GM21825 (cell line): ENCODE results near the gene FAR2.
"Not testable (repeated sequence)": the region's sequence is repeated elsewhere in the genome, so short reads cannot be mapped to it uniquely, and the experiment has no call there.

Experiments
- ATAC-seq: cut with Tn5 transposase; IDR thresholded peaks from one replicate; pipeline ENCODE4 v1.9.1; 2021; ENCODE audit warnings: mild to moderate bottlenecking, moderate library complexity; ENCODE audit not compliant: unreplicated experiment

FAR2 gene

DNA sequence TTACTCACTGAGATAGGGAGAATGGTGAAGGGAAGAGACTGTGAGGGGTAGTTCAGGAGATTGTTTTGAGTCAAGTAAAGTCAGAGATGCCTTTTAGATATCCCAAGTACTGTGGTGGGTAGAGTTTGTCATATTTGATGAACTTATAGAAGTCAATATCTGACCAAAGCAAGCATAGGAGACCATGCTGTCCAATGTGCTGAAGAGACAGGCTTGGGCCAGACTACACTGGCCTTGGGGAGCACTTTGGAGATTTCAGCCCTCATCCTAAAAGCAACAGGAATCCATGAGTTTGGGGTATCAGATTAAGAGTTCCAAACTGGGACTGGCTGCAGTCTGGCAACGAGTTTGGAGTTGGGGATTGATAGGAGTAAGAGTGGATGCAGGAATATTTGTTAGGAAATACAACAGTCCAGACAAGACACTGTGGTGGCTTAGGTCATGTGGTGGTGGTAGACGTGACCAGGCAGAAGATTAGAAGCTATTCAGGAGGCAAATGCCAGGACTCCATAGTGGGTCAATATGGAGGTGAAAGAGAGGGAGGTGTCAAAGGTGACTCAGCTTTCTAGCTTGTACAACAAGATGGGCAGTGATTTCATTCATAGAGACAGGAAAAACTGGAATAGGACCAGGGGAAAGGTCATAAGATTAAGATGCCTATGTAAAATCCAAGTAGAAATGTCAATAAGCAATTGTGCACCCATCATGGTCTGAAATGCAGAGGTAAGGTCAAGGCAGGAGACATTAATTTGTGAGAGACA, 81.9 kb downstream of the FAR2 start:
- no peak for ATAC-seq

DNA sequence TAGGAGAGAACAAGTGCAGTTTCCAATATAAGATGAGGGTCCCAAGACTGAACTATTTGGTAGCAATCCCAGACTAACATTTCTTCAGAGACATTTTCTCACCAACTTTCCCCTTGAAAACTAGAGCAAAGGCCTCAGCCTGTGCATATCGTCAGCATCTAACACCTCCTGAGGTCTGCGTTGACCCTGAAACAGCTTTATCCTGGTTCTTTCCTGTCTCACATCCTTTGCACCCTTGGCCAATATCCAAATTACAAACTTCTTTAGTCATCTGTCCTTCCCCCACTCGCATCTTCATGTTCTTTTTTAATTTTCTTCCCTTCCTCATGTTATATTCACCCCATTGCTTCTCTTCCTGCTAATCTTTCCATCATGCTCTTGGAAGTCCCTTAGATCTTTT, 83.0 kb downstream of the FAR2 start:
- ATAC-seq, result no peak

DNA sequence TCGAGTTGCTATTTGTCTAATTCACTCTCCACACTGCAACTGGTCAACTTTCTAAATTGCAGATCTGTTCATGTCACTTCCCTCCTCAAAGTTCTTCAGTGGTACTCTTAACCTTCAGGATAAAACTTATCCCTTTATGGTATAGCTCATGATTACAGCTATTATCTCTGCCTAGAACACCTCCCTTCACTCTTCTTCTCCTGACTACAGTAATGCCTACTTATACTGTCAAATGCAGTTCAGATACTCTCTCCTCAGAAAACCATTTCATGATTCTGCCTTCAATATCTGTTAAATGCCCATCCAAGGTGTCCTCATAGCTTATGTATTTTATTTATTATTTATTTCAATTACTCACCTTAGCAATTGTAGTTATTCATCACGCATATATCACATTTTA, 85.5 kb downstream of the FAR2 start:
- ATAC-seq, result no peak

DNA sequence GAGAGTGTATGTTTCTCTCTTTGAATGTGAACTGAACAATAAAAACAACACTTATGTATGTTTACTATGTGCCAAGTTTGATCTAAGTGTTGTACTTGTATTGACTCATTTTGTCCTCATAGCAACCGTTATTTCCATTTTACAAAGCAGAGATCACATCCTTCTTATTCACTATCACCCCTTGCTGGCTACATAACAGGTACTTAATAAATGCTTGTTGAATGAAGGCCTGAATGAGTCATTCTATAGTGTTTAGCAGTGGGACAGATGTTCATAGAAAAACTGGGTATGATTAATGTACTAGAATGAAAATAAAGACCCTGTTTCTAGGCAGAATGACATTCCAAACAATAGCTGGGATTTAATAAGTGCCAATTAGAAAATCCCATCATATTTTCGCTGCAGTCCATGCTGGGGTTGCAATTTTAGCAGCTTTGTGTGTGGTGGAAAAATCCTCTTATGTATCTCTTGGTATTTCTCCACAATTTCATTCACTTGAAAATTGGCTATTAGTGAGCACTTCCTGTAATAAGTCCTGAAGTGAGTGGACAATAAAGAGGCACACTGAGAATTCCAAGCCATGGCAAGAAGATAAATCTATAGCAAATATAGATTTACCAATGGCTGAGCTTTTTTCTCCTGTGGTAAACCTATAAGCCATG, 86.0 kb downstream of the FAR2 start:
- no peak for ATAC-seq

DNA sequence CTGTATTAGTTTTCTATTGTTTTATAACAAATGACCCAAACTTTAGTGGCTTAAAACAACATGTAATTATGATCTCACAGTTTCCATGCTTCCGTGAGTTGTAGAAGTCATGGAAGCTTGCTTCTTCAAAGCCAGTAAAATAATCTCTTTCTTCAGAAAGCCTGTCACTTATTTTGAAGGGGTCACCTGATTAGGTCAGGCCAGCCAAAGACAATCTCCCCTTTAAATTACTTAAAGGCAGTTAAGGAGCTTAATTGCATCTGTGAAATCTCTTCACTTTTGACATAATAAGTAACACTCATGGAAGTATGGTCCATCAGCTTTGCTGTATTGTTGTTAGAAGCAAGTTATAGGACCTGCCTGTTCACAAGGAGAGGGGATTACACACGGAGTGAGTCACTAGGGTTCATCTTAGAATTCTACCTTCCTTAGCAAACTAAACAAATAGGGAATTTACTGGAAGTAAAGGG, 89.8 kb downstream of the FAR2 start:
- ATAC-seq, result no peak

DNA sequence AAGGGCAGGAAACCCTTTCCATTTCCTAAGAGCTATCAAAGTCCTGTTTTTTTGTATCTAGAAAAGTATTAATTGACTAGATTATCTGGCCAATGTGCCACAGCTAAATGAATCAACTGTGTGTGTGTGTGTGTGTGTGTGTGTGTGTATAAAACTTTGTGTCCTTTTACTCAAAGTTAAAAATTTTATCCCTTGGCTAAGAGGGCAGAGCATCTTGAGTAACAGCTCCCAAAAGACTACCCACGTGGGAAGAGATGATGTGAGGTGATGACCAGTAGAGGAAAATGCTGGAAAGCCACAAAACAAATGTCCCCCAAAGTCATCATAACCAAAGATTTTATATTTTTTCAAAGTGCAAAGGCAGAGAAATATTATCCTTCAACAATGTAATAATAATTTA, 90.3 kb downstream of the FAR2 start:
- ATAC-seq, result no peak

DNA sequence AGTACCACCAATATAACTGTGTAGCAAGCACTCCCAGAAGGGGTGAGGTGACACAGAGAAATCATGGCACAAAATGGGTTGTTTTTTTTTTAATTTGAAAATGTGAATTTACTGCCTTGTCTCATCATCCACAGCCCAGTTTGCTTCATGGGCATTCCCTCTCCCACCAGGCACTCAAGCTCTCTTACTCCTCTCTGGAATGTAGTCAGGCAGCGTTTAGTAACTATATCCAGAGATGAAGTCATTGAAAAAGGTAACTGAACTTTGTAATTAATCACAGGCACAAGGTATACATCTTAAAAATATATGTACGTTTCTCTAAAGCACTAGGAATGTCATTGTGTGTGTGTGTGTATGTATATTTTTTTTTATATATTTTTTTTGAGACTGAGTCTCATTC, 91.4 kb downstream of the FAR2 start:
- ATAC-seq, result no peak

DNA sequence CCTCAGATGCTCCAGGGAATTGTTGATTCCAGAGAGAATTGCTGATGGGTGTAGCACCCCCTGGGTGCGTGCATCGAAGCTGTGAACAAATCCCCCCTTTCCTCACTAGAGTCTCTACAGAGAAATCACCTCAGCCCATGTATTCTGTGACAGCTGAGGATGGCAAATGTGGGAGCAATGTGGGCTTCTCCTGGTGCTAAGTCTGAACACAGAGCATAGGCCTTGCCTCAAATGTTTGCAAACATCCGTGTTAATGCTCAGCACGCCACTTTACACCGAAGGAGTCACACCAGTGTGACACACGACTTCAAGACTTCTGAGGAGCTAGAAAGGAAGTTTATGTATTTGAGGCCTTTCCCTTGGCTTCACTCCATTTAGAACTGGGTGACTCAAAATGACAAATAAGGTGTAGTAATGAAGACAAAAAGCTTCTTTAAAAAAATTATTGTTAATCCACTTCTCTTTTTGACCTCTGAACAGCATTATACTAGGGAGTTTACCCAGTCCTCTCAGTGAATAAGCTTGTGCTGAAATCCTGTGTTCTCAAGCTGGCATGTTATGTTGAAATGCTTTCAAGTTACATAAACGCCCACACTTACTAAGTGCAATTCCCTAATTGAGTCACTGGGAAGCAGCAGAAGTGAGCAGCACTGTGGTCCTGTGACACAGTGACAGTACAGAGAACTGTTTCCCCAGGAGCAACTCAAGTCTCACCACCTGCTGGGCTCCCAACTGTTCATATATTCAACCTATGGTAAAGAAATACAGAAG, 92.9 kb downstream of the FAR2 start:
- ATAC-seq, result peak; percentile 89

DNA sequence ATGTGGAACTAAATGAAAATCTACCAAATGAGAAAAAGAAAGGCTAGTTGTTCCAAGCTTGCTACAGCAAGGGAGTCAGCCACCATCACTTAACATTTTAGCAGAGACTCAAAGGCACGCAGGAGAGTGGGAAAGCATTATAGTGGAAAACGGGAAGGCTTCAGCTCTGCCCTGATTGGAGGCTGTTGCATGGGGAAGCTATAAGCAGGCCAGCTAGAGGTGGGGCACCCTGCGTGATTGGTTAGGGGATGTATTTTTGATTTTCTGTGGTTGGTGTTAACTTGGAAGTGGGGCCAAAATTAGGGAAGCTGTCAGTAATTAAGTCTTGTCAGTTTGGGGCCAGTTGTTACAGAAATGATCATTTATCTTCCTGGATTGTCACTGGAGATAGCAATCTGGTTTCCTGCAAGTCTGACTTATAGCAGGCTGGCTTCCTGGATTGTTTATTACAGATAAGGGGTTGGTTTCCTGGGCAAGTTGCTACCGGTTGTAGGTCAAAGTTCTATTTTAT, 93.9 kb downstream of the FAR2 start:
- ATAC-seq, result no peak

DNA sequence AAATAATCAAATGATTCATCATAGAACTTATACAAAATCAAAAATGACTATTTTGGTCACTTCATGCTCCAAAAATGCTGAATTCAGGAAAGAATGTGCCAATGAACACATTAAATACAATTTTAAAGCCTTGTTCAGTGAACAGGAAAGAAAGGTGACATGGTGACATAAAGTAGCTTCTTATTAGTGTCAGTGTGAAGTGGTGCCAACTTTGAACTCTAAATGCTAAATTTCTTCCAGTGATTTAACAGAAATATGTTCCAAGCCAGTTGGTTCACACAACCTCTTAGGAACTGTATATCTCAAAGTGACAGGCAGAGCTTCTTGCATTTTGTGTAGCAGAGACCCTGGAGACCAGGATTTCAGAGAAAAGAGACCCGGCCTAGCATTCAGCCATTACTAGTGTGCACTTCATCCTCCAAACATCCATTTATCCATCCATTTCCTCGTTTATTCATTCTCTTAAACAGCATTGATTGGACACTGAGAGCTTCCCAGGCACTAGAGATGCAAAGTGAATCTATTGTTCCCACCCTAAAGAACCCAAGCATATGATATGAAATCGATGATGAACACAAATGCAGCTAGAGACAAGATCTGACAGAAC, 95.2 kb downstream of the FAR2 start:
- no peak for ATAC-seq

DNA sequence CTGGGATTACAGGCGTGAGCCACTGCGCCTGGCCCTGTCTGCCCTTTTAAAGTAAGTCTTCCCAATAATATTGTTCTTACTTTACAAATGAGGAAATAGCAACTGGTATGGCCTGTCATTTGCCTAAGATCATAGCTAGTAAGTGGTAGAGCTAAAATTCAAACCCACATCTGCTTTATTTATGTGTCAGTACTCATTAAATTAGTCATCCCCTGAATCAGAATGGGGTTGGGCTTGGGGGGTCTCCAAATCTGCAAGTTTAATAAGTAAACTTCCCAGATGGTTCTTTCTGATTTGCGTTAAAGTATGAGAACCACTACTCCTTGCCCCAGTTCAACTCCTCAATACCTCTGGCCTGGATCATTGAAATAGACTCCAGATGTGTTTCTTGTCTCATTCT, 96.2 kb downstream of the FAR2 start:
- ATAC-seq, result no peak

DNA sequence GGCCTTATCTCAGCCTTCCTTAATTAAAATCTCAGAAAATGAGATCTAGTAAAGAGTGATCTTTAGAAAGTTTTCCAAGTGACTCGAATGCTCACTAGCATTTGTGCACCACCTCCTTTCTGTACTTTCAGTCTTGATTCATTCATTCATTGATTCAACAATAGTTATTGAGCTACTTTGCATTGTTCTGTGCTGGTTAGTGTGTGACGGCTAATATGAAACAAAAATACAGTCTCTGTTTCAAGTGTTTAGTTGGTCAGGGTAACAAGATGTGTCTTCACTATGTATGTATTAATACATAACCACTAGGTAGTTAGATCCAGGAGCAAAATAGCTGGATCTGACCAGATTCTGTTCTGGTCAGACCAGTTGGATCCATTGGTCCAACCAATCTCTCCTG, 100.9 kb downstream of the FAR2 start:
- no peak for ATAC-seq

DNA sequence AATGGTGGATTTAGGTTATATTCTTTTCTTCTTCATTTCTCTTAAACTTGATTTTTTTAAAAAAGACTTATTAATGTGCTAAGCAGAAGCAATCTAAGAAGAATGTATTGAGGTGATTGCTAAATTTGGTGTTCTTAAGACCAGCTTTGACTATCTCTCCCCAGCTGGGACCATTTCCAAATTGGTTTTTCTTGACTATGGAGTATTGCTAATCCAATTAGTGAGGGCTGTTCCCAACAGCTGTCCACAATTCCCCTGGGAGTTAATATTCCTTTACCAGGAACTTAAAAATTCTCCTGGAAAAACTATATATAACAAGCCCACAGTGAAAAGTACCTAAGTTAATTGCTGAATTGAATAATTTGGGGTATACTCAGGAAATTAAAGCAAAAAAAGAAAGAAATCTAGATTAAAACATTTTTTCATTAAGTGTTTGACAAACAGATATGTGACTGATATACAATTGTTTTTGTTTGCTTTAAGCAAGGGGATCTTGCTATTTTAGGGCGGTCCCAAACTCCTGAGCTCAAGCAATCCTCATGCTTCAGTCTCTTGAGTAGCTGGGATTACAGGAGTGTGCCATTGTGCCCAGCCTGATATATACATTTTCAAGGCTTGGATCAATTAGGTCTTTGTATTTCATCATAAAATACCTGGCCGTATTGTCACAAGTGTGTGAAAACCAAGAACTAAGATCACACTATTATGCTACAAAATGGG, 105.0 kb downstream of the FAR2 start:
- ATAC-seq, result no peak

DNA sequence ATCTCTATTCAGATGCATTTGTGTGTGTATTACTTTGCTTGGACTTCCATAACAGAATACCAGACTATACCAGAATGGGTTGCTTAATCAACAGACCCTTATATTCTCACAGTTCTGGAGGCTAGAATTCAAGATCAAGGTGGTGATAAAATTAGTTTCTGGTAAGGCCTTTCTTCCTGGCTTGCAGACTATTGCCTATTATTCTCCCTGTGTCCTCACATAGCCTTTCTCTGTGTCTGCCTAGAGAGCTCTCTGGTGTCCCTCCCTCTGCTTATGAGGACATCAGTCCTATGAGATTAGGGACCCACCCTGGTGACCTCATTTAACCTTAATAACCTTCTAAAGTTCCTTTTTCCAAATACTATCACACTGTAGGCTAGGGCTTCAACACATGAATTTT, 106.0 kb downstream of the FAR2 start:
- no peak for ATAC-seq

DNA sequence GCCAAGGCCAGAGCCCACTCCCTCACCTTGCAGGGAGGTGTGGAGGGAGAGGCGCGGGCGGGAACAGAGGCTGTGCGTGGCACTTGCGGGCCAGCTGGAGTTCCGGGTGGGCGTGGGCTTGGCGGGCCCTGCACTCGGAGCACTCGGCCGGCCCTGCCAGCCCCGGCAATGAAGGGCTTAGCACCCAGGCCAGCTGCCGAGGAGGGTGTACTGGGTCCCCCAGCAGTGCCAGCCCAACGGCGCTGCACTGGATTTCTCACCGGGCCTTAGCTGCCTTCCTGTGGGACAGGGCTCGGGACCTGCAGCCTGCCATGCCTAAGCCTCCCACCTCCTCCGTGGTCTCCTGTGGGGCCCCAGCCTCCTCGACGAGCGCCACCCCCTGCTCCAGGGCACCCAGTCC, 107.5 kb downstream of the FAR2 start:
- ATAC-seq, result no peak

DNA sequence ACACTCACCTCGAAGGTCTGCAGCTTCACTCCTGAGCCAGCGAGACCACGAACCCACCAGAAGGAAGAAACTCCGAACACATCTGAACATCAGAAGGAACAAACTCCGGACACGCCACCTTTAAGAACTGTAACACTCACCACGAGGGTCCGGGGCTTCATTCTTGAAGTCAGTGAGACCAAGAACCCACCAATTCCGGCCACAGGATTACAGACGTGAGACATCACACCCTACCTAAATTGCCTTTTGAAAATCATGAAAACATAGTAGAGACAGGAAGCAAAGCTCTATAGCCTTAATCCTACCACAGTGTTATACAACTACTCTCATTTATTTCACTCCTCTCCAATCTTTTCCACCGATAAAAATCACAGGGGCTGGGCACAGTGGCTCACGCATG, 108.6 kb downstream of the FAR2 start:
- not testable (repeated sequence) for ATAC-seq

DNA sequence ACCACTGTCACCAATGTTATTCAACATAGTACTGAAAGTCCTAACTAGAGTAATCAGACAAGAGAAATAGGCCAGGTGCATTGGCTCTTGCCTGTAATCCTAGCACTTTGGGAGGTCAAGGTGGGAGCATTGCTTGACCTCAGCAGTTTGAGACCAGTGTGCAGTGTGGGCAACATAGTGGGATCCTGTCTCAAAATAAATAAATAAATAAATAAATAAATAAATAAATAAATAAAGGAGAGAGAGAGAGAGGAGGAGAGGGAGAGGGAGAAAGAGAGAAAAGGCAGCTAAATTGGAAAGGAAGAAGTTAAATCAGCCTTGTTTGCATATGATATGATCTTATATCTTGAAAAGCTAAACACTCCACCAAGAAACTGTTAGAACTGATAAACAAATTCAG, 115.3 kb downstream of the FAR2 start:
- no peak for ATAC-seq

DNA sequence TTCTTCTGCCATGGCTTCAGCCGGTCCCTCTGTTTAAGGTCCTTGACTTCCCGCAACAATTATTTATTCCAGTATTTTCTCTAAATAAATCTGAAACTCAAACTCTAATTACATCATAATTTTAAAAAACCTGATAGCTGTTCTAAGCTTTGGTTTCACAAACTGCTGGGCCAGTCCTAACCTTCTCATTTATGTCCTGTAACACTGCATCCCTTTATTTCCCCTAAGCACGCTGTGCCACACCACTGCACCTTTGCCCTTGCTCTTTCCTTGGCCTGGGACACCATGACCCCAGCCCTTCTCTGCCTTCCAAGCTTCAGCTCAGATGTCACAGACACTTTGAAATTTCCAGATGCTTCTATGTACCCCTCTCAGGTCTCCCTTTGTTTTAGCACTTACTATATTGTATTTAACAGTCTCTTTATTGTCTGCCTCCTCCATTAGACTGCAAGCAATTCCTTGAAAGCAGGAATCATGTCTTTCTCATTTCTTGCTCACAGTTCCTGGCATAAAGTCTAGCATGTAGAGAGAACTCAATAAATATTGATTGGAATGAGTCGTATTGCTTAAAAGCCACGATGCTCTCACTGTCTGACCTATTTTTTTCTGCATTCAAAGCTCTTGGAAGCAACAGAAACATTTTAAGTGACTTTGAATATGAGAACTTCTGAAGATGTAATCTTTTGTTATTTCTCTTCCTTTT, 120.8 kb downstream of the FAR2 start:
- ATAC-seq, result no peak

DNA sequence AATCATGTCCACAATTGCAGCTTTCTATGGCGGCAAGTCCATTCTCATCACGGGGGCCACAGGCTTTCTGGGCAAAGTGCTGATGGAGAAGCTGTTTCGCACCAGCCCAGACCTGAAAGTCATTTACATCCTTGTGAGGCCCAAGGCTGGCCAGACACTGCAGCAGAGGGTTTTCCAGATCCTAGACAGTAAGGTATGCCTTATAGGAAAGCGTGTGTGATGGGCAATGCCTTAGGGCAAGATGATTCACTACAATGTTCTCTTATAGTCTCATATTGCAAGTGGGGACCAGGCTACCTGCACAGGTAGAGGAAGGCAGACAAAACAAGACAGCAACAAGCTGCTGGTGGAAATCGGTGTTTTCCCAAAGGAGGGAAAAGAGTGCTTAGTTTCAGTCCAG, 121.4 kb downstream of the FAR2 start:
- ATAC-seq, result no peak
